NCI-H345 treated with DMSO at 0.1 percent for 48 hours (cell line): ENCODE results near the gene DLG4.
"Not testable (repeated sequence)": the region's sequence is repeated elsewhere in the genome, so short reads cannot be mapped to it uniquely, and the experiment has no call there.

ENCODE experiments used
- DNase-seq: peaks from one replicate; lab custom pipeline; 2025; ENCODE audit not compliant: unreplicated experiment; lab: John Stamatoyannopoulos, UW

The DLG4 gene

DNA sequence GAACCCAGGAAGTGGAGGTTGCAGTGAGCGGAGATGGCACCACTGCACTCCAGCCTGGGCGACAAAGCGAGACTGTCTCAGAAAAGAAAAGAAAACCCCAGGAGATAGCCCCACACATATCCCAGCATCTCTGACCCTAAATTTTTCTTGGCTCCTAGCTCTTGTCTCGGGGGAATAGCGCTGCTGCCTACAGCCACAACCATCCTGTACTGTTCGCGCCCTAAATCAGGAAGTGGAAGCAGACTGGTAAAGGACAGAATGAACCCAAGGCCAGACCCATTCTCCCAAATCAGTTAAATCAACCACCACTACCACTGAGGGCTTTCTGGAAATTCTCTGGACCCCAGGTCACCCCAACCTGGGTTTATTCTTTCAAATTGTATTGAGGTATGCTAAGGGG is 30.2 kb upstream of the DLG4 start:
- no peak for DNase-seq

DNA sequence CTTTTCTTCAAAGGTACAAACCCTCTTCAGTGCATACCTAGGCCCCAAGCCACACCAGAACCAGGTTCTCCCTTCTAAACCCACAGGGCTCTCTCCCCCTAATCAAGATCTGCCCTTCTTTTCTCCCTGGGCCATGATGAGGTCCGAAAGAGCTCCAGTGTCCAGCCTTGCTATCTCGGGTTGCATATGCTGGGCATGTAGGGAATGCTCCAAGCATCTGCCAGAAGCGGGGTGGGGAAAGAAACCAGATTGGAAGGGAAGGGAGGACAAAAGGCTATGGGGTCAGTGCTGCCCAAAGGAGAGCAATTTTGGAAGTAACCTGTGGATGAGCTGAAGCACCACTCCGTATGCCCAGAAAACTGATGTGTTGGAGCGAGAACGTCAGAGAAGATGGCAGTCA is 29.6 kb upstream of the DLG4 start:
- no peak for DNase-seq

DNA sequence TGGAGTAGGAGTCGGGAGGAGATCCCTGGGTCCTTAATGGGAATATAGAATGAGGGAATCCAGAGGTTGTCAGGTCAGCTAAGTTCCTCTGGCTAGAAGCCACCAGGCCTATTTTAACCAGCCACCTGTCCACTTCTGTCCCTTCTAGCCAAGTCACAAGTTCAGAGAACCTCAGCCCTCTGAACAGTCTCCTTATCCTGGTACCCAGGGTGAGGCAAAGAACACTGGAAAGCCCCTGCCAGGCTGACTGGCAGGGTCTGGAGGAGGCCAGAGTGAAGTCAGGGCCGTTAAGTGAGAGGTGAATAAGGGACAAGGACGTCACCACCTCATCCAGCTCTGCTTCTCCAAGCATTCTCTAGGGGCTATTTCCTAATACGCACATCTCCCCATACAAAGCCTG is 29.2 kb upstream of the DLG4 start:
- DNase-seq = no peak

DNA sequence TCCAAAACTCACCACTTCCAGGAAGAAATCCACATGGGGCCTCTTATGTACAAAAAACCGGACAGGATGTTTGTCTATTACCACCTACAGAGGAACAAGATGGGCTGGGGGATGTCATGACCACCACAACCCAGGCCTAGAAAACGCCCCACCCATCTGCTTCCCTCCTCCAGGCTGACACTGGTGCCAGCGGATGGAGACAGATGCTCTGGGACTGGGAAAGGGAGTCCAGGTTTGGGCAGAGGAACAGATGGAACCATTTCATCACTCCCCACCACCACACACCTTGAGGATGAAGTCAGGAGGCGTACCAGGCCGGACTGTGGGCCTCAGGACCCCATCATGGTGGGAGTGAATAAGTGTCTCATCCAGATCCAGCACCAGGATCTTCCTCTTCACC is 27.1 kb upstream of the DLG4 start:
- no peak for DNase-seq

DNA sequence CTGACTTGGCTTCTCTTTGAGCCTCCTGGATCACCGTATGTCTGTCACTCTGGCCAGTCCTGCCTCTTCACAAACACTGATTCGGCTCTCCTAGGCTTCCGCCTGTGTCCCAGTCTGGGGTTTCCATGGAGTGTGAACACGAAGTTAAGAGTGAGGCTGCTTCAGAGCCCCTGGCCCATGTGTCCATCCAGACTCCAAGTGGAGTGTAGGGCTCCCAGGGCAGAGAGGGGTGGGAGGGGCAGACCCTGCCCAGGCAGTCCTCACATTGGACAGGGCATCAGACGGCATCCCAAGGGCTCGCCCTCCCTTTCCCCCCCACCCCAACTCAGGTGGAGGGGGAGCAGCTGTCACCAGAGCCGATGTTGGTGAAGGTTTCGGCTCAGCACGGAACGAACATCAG is 24.2 kb upstream of the DLG4 start:
- DNase-seq = not testable (repeated sequence)

DNA sequence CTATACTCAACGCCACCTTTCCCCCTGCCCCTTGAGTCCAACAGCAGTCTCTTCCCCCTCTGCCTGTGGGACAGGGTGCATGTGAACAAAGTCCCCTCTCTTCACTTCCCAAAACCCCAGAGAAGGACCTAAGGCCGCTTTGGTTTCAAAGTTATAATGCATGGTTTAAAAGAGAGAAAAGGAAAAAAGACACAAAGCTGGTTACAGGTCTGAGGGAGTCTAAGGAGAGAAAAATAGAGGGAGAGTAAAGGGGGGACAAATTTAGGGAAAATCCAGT is 23.8 kb upstream of the DLG4 start:
- DNase-seq = no peak

DNA sequence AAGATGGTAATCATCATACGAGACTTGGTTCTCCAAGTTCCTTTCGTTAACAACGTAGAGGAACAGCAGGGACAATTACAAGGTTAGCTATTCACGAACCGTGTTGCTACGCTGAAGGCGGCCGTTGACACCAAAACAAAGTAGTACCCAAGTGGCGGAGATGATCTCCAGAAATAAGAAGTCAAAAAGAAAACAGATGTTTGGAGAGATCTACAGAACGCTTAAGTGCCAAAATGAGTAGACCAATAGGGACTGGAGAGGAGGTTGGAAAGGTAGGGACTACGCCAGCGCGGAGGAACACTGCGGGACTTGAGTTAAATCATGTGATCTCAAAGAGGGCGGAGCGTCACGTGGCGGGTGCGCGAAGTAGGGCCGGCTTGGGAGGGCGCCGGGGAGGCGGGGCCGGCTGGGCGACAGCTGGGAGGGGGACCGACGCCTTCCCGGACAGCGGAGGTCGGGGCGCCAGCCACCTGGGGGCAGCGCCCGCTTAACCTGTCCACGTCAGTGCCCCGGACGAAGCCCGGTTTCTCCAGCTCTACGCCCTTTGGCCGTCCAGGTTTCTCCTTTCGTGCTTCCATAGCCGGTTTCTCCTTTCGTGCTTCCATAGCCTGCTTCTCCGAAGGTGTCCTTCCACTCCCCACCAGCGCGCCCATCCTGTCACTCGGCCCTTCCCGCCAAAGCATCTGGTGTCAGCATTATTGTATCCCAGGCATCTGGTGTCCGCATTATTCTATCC is 23.2 kb upstream of the DLG4 start:
- peak; percentile 70 for DNase-seq

DNA sequence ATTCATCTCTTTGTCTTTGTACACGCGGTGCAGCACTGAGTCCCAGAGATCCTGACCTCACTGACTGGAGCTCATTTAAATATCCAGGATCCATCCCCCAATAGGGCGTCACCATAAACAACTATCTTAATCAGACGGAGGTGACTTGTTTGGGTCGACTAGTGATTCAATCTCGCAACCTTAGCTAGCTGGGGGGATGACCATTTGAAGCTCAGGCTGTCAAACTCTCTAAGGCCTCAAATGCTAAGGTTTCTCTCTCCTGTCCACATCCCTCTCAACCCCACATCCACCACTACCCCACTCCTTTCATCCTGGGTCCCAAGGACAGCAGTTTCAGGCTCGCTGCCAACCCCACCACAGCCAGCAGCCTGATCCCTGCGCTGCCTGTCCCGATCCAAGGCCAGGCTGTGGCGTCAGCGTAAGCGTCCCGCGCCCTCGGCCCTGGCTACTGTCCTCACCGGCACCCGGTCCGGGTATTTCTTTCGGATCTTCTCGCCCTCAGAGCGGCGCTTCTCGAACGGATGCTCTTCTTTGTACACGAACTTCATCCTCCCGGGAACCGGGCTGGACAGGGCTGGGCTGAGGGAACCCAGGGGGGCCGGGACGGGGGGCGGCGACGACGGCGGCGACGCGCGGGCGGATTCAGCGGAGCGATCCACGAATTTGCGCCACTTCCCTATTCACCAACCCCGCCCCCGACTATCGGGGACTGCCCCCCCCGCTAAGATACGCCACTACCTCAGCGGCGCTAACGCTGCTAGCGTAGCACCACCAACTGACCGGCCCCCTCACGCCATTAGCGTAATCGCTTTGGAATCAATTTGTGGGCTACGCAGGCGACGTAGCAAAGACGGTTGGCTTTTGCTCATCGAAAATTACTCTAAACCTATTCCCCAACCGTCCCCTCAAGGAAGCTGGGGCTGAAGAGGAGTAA is 22.4 kb upstream of the DLG4 start, which contains the start of gene GABARAP:
Gene GABARAP (minus strand): TSS at position 667 of the 934 bp plus-strand sequence. CDS start 119 bp downstream, at position 548.
- DNase-seq = peak; percentile 69

DNA sequence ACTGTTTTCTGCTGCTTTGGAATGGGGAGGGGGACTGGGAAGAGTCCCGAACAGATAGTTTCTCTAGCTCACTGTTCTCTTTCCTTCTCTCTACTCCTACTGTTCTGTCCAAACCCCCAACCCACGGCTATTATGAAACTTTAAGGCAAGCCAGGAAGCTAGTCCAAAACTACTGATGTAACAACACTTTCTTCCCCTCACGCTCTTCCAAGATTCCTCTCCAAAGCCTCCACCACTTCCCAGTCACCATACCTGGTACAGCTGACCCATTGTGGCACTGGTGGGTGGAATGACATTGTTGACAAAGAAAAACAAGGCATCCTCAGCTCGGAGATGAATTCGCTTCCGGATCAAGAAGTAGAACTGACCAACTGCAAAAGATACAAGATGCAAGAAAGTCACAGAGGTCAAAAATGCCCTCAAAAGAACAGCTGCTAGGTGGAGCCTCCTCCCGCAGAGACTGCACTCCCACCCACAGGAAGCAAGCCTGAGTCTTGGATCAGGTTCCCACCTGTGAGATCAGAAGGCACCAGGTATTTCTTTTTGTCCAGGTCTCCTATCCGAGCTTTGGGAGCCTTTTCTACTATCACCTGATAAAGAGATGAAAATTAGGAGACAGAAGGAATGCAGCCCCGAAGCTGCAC is 21.6 kb upstream of the DLG4 start:
- DNase-seq = no peak

DNA sequence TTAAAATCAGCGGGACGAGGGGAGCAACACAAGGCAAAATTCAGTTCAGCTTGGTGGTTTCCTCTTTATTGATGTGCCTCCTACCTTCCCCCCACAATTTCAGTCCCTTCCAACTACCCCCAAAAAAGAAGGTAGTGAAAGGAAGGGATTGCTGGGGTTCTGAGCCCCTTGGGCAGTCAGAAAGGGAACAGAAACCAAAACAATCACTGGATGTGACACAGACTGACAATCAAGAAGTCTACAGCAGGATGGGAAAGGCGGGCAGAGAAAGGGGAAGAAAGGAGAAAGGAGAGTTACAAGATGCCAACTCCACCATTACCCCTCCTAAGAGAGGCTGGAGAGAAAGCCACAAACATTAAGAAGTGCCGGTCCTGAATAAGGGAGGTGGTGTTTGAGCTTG is 20.7 kb upstream of the DLG4 start:
- no peak for DNase-seq

DNA sequence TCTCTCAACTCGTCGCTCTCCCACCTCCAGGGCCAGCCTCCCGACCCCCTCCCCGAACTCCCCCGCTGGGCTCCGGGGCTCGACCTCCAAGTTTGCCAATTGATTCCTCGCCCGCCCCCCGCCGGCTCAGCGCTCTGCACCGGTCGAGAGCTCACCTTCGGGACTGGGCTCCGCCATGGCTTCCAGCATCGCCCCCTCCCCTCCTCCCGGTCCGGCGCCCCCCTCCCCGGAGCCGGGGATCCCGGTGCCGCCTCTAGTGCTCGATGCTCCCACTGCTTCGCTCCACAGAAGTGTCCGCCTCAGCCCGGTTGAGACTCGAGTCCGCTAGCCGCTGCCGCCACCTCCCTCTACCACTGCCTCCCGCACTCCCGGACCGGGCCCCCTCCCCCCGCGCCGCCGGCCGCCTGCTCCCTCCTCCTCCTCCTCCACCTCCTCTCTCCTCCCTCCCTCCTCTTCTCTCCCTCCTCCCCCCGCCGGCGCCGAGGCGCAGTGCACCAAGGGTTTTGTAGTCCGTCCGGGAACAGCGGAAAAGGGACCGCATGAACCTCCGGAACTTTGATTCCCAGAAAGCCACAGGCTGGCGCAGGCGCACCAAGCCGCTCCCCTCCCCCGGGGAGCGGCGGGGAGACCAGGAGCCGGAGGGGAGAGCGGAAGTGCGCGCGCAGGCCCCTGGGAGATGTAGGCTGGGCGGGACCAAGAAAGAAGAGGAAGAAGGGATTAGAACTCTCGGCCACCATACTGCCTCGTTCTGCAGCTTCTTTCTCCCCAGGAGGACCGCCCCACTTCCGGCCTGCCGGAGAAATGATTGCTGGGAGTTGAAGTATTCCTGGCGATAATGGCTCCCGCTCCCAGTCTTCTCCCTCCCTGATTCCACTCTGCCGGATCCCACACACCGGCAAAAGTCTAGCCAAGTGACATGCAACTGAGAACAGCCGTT is 19.7 kb upstream of the DLG4 start, which contains the start of gene PHF23:
Gene PHF23 (minus strand): TSS at position 367 of the 937 bp plus-strand sequence. CDS start 178 bp downstream, at position 189.
- DNase-seq = peak; percentile 91

DNA sequence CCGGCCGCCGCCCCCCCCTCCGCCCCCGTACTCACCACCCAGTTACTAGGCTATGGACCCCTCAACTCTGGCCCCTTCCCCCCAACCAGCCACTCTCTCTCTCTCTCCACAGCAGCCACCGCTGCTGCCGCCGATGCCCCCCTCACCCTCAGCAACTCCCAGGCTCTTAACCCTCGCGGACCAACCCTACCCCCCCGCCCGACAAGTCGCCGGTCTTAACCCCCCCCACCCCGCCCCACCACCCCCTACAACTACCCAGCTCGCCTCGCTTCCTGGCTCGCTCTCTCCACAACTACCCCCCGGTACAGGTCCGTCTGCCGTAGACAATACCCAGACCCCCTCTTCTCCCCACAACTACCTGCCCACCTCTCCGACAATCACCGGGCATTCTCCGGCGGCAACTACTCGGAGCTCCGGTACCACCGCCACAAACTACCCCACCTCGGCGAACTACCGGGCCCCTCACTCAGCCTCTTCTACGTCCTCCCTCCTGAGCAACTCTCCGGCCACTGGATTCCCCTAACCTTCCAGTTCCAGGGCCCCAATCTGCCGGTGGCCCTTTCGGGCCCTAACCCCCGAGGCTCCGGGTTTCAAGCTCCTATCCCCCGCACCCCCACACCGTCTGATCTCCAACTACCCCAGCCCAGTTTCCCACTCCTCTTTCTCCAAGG is 18.9 kb upstream of the DLG4 start:
- DNase-seq = no peak

DNA sequence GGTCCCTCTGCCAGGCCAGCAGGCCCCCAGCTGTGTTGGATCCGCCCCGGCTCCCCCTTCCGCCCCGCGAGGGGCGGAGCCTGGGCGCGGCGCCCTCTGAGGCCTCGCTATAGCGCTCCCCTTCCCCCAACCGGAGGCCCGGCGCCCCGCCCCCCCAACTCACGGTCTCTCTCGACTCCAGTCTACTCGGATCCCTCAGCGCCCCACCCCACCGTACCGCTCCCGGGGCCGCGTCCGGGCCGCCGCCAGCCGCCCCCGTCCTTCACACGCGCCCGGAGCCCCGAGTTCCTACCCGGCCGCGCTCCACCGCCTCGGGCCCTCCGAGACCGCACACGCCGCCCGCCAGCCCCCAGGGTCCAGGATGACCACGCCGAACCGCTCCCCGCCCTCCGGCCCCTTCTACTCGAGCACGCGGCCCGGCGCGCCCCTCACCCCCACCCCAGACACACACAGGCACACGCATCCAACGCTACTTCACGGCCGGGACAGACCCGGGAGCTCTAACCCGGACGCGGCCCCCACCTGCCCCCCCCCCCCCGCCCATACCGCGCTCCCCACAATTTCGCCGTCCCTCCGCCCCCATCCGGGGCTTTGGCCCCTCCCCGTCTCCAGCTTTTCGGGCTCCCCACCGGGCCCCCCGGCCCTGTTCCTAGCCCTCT is 18.3 kb upstream of the DLG4 start:
- no peak for DNase-seq

DNA sequence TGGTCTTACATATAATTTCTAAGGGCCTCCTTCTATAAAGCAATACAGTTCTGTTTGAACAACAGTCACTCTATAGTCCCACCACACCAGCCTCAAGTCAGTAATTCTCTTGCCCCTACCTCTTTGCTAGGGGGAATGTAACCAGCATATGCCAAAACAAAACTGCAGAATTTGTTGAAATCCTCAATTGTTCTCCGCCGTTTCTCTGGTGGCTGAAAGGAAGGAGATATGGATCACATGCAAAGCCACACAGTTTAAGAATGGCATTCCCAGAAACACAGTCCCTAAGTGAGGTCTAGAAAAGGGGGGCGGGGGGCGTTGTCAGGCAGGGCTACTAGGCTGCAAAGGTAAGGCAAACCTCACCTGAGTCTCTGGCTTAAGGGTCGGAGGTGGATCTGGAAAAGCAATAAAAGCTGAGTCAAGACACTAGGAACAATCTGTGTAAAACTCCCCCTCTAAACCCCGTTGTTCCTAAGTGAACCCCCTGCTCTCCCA is 17.7 kb upstream of the DLG4 start:
- no peak for DNase-seq

DNA sequence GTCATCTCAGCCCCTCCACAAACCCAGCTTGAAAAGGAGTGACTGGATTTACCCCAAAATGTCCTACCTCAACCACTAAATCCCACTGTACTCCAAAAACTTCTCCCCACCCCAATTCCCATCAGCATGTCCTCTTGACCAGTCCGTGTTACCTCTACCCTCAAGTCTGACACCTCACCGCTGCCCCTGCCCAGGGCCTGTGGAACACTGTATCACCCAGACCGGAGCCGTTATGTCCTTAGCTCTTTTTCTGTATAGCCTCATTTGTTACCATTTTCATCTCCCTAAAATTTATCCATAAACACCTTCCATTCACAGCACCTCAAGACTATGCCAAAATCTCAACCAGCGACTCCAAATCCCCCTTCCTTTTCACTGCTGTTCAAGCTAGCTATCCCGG is 17.2 kb upstream of the DLG4 start:
- DNase-seq = no peak

DNA sequence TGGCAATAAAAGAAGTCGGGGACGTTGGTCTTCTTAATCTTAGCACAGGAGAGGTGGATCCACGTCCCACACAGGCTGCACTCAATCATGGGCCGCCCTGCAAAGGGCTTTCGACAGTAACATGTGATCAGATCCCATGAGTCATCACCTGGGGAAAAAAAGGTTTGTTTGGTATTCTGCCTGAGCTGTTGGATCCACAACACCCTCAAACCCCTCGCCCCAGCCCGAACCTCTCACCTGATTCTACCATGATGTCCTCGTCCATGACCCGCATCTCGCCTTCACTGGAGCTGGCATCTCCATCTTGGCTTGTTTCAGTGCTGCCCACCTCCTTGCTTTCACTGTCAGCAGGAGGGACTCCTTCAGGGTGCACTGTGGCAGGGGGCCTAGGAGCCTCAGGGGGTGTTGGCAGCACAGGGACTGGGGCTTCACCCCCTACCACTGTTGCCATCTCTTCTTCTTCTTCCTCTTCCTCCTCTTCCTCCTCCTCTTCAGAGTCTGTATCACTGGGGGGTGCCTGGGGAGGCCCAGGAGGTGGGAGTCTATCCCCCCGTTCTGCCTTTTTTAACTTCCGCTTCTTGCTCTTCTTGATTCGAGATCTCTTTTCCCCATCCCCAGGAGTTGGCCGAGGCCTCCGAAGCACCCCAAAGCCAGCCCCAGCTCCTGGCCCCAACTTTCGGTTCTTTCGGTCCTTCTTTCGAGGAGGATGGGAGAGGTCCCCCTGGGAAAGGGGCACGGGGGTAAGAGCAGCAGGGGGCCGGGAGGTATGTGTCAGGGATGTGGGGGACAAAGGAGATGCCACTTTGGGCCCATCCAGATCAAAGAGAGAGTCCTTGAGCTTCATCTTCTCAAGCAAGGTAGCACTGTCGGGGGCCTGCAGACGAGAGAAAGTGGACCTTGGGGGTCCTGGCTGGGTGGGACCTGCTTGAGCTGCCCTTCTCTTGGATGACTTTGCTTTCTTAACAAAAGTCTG is 16.3 kb upstream of the DLG4 start:
- no peak for DNase-seq

DNA sequence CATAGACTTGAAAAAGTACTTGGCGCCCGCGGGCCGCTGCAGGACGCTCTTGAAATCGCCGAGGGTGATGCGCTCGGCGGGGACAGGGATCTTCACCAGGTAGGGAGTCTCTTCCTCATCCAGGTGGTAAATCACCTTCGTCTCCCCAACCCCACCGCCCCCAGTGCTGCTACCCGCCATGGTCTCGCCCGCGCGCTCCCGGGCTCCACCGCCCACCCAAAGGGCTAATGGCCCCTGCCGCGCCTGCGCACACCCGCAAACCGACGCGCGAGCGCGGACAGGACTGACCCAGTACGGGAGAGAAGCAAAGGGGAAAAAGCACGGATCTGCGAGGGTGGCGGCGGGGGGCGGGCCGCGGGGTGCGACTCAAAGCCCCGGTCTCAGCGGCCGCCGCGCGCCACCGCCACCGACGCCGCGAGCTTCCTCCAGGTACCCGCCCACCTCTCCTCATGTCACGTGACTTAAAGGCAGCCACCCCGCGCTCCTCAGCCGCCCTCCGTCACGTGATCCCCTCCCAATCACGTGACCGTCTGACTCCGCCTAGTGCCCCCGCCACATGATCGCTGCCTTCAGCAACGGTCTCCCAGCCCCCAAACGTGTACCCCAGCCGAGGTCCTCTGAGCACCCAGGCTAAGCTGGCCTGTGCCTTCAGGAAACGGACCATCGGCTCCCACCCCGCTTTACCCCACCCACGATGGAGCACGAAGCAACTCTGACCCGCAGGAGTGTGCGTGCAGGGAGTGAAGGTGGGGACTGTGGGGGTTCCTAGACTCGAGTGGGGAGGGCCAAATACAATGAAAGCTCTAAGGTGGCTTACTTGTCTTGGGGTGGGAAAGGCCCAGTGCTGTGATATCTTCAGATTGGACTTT is 14.7 kb upstream of the DLG4 start, which contains the start of gene DVL2:
Gene DVL2 (minus strand): TSS at position 435 of the 869 bp plus-strand sequence. CDS start 255 bp downstream, at position 180.
- DNase-seq = peak; percentile 30
